GM20000 (cell line): Measurements from ENCODE around the gene RING1.

Source experiments
- DNase-seq: peaks from one replicate; pipeline ENCODE4 v3.0.0; 2012; ENCODE audit warnings: low spot score
- CTCF ChIP-seq: IDR thresholded peaks from 2 replicates; pipeline ENCODE4 v1.5.1; 2012; ENCODE audit warnings: mild to moderate bottlenecking, control low read depth; ENCODE audit errors: extremely low read depth, missing control alignments

RING1 gene

GRCh38 chr6:33181141-33181540 is 27.2 kb upstream of the RING1 start:
- no peak for TF ChIP-seq CTCF
- no peak for DNase-seq

GRCh38 chr6:33183071-33183683 is 25.1 kb upstream of the RING1 start:
- DNase-seq: no peak

DNA sequence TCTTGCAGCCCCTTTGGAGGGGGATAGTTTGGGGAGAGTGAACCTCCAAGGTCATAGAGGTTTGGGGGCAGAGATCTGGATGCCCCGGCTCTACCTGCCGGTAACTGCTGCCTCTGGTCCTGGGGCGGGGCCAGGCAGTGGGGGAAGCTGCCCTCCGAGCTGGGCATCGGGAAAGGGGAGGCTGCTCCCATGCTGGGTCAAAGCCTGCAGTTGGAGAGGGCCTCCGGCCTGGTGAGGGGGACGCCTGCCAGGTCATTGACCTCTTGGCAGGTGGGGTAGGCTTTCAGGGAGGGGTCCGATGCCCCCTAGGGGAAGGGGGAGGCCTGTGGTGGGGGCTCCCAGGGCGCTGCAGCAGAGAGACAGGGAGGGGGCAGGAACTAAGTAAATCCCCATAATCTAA is 23.1 kb upstream of the RING1 start:
- no peak for DNase-seq
- no peak for TF ChIP-seq CTCF

More at GRCh38 chr6:33183071-33183683, 25.1 kb upstream of the RING1 start:
- TF ChIP-seq CTCF: no peak

GRCh38 chr6:33185654-33186187 is 22.6 kb upstream of the RING1 start:
- TF ChIP-seq CTCF: no peak
- DNase-seq: no peak

DNA sequence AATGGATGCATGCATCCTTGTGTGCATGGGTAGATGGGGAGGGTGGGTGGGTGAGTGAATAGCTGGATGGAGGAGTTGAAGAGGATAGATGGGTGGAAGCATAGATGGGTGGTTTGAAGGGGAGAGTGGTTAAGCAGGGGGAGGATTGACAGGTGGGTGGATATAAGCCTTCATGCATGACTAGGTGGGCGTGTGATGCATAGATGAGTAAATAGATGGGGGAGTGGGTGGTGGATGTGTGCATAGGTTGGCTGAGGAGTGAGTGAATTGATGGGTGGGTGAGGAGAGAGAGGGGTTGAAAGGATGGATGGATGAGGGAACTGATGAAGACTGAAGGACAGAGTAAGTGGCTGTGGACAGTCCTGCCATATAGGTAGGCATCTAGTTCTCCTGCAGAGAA is 20.5 kb upstream of the RING1 start:
- no peak for TF ChIP-seq CTCF
- no peak for DNase-seq

DNA sequence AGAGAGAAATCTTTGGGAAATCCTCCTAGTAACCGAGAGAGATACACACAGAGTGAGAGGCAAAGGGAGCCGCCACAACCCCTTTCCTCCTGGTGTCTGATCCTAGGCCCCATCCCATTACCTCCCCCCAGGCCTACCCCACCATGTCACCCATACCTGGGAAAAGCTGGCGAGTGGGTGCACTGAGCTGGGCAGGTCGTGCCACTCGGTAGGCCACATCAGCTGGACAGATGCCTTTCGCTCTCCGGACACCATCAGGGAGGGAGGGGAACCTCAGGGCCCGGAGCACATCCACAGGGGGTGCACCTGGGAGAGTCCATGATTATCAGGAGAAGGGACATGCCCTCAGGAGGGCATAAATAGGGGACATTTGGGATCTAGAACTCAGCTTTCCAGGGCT is 19.1 kb upstream of the RING1 start:
- no peak for TF ChIP-seq CTCF
- DNase-seq: no peak

- no peak for TF ChIP-seq CTCF
- DNase-seq: no peak
These were observed 18.5 kb upstream of the RING1 start for GRCh38 chr6:33189625-33190448.
